Cerebellar cortex (tissue), 1 donor: ENCODE data around the gene CASZ1.

Source experiments
- DNase-seq: peaks from one replicate; pipeline ENCODE4 v3.0.0-alpha.2; 2015; ENCODE audit warnings: low spot score

Gene CASZ1

DNA sequence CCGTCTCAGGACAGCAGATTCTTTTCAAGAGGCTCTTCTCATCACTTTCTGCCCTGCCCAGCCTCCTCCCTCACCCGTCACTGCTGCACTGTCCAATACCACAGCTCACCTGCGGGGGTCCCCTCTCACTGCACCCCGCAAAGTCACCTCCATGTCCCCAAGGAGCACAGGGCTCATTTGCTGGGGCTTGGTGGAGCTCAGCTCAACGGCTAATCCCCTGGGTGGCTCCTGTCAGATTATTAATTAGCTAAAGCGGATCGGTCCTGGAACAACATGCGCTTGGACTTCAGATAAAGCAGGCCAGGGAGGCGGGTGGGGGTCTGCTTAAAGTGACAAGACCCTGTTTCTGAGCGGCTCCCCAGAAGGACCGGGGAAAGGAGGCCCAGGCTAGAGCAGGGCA is 43.1 kb downstream of the CASZ1 start:
- no peak for DNase-seq

DNA sequence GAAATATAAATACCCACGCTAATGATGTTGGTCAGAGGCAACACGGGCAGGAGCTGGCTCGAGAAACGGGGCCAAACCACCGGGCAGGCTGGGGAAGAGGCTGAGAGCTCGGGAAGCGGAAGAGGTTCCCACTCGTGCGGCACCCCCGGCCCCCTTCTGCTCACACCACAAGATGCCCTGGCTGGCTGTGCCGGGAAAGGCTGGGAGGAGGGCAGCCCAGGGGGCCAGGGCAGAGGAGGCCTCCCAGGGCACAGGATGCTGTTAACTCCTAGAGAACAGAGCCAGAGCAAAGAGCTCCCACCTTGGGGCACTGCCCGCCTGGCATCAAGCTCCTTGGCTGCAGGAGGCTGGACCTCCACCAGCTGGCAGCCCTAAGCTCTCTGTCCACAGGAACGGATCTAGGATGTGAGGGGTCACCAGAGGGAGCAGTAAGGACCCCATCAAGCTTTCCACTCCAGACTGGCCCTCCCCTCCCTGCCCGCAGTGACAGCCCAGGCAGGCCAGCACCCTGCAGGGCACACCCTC is 44.8 kb downstream of the CASZ1 start:
- DNase-seq, result no peak

- no peak for DNase-seq
Measured at GRCh38 chr1:10751160-10751559, 45.3 kb downstream of the CASZ1 start.

DNA sequence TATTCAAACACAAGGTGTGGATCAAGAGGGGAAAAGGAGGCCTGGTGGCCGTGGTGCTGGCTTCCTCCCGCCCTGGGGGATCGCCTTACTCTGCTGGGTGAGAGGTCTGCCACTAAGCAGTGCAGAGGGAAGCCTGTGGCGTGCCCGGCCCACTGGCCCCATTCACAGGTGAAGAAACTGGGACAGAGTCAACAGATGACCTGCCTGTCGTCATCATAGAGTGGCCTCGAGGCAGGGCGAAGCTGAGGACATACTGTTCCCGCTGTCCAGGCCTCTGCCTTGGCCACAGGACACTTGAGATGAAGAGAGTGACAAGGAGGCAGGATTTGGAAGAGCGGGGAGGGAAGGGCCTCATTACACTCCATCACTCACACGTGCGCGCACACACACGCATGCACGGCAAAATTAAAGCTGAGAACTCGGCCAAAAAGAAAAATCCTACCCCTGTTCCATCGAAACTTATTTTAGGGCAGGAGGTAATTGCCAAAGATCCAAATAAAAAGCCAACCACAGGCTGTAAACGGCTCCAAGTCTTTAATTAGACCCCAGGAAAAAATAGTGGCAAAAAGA is 50.5 kb downstream of the CASZ1 start:
- no peak for DNase-seq

GRCh38 chr1:10745383-10745782 is 51.1 kb downstream of the CASZ1 start:
- DNase-seq, result no peak

DNA sequence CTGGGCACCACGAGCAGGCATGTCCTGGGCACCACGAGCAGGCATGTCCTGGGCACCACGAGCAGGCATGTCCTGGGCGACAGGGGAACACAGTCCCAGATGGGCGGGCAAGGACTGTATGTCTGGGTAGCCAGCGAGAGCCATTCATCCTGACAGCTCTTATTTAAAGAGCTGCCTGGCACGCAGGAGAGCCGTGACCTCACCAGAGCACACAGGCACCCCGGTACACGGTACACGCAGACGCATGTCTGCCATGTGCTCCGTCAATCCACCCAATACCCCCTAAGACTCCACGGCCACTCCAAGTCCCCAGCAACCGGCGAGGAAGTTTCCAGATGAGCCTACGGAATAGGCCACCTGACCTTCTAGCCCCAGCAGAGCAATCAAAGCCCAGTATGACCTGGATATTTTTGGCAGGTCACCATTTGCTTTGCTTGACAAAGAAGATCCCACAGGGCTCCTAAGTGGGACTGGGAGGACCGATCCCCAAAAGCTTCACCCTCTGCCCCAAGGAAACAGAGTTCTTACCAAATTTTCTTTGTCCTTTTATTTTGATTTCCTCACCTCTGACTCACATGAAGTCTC is 51.7 kb downstream of the CASZ1 start:
- no peak for DNase-seq

- no peak for DNase-seq
Measured at GRCh38 chr1:10744029-10744428, 52.4 kb downstream of the CASZ1 start.

- DNase-seq, result no peak
Measured at GRCh38 chr1:10741696-10742095, 54.8 kb downstream of the CASZ1 start.

DNA sequence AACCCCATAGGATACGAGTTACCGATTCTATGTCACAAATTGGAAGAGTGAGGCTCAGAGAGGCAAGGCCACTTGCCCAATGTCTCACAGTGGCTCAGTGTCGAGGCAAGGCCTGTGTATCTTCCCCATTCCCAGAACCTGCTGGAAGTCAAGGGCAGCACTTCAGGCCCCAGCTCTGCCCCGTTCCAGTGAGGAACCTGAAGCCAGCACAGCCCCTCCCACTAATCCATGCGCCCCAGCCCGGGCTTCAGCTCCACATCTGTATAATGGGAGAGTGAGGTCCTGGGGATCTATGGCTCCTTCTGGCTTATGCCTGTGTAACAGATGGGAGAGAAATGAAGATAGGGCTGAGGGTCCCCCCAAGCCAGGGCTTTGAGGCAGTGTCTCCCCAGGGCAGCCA is 56.3 kb downstream of the CASZ1 start:
- DNase-seq, result no peak

- no peak for DNase-seq
Measured at GRCh38 chr1:10739589-10739988, 56.9 kb downstream of the CASZ1 start.

- no peak for DNase-seq
Measured at GRCh38 chr1:10738061-10739058, 58.1 kb downstream of the CASZ1 start.

DNA sequence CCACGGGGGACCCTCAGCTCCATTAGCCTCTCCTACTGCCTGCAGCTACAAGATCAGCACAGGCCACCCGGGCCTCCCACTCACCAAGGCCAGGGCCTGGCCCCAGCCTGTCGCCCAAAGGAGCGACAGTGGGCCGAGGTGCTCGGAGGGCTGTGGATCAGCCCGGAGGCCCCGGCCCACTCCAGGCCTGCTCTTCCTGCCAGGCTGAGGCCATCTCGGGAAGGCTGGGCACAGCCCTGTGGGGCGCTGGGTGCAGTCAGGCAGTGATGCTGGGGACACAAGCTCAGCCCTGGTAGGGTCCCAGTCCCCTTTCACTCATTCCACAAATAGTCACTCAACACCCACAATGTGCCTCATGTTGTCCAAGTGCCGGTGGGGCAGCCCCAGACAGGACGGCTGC is 58.8 kb downstream of the CASZ1 start:
- DNase-seq, result no peak

DNA sequence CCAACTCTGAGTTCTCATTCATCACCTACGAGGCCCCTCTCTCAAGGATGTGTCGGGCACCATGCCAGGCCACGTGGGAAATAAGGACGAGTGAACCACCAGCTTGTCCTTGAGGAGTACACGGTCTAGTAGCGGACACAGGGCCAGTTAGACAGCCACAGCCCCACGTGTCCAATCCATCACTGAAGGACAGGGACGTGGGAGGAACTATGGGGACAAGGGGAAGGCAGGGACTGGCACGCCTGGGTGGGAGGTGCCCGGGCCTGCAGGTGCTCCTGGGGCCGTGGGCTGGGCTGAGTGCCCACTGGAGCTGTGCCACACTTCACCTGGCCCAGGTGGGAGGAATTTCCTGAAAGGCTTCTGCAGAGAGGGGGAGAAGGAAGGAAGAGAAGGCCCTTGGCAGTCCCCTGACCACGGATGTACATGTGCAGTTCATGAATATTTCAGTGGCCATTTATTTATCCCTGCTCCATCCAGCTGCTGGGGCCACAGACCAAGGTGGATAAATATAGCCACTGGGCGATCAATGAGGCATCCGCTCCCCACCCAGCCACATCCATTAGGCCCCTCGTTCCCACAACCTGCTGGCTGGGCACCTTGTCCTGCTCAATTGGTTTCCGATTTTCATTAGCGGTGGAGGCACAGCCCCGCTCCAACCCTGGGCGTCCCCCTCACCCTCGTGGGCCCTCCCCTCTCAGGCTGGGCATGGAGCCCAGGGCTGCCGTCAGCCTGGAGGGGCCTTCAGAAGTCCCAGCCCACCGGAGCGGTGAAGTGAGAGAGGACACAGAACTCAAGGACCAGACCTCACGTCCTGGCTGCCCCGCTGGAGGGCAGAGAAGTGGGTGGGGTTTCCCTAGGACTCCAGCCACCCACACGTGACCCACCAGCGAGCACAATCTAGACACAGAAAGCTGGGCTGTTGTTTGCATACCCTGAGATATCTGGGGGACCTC is 59.5 kb downstream of the CASZ1 start:
- no peak for DNase-seq

DNA sequence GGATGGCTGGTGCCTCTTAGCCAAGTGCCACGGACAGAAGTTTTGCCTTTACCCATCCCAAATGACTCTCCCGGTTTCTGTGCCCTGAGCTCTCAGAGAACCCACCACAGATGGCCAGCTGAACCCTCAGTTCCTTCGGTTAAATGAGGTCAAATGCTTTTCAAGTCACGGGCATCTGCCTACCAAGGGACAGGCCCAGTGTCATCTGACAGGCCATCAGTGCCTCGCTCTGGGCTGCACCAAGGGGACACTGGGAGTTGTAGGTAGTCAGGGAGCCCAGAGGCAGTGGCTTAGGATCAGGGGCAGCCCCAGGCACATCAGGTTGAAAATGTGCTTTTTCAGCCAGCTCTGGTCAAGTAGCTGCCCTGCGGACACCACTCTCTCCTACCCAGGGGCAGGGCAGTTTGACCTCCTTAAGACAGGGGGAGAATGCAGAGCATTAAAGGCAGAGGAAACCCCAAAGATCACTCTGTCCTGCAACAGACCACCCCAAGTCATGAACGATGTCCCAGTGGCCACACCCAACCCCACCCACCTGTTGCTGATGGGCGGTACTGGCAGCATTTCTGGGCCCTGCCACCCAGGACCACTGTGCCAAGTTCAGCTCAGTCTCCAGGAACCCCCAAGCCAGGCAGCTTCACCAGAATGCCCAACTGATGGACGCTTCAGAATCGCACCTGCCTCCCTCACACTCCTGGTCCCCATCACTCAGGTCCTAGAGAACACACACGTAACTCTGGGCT is 60.7 kb downstream of the CASZ1 start:
- no peak for DNase-seq

- DNase-seq, result no peak
Measured at GRCh38 chr1:10734962-10735544, 61.4 kb downstream of the CASZ1 start.

- DNase-seq, result no peak
Measured at GRCh38 chr1:10734375-10734774, 62.1 kb downstream of the CASZ1 start.

DNA sequence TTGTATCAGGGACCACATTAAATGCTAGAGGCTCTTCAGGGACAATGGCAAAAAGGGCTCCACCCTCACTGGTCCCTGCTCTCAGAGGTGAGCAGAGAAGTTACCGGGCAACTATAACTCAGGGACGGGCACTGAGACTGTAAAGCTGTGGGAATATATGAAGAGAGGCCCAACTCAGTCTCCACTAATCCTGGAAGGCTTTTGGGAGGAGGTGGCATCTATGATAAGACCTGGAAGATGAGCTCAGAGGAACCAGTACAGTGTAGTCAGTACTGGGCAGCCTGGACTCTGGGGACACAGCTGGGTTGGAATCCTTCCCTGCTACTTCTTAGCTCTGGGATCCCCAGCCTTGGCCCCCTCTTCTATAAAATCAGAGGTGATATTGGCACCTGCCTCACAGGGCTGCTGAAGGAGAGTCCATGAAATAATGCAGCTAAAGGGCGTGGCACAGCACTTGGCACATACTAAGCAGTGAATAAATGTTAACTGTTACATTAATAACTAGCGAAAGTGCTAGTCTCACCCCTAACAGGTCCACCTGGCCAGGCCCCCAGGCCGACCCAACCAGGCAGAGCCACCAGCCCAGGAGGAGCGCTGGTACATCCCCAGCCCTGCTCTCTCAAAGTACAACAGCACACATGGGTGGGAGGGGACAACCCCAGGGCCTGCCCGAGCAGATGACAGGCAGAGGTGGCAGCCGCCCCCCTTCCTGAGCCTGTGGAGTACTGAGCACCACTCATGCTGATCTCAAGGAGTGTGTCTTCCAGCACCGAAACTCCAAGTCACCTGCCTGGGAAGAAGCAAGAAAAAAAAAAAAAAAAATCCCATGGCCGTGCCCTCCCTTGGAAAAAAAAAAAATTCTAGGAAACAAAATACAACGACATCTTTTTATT is 62.7 kb downstream of the CASZ1 start:
- DNase-seq, result no peak

GRCh38 chr1:10730985-10731384 is 65.5 kb downstream of the CASZ1 start:
- DNase-seq, result no peak

DNA sequence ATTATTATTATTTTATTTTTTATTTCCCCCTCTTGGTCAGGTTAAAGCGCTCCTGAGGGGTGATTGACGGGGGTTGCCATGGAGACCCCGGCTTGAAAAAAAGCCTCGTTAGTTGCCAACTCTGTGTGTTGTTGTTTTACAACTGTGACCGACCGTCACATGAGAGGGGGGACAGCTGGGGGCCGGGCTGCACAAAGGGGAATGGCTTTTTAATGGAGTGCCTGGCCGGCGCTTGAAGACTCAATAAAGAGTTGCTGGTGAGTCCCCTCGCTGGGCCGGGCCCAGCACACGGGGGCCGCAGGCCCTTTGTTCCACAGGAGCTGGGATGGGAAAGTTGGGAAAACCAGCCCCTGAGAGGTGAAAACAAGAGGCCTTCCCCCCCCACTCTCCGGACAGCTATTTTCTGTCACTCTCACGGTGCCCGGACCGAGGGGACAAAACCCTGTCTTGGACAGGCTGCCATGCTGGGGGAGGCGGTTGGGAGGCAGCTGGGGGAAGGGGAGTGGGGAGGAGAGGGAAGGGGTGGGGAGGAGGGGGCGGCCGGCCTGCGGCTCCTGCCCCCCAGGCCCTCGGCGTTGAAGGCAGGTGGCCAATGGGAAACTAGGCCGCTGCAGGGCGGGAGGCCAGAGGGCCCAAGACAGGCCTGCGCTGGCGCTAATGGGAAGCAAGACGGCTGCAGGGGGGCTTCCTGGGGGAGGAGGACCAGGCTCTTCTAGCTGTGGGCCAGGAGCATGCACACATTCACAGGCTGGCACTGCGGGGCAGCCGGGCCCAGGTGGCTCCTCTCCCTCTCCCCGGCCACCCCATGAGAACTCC is 67.6 kb downstream of the CASZ1 start:
- DNase-seq, result no peak
